ENCODE data around the gene PTPRG.
"Not testable (repeated sequence)": the region's sequence is repeated elsewhere in the genome, so short reads cannot be mapped to it uniquely, and the experiment has no call there.

Gene PTPRG

GRCh38 chr3:61748288-61748687 is 186.9 kb downstream of the PTPRG start:
- no peak for TF ChIP-seq CTCF (IDR thresholded peaks at IDR 0.05)
- H3K4me3 Mint-ChIP-seq, result no peak overlapping the region
- no peak overlapping the region for H3K27ac Mint-ChIP-seq
- peaks cover 37% of the 10 kb centered on the region for H3K36me3 Mint-ChIP-seq (ENCODE audit: low read depth)
- no peak for DNase-seq
- peaks cover 33% of the 10 kb centered on the region for H3K4me1 Mint-ChIP-seq
- no peaks in the 10 kb centered on the region for H3K9me3 Mint-ChIP-seq
- H3K27me3 Mint-ChIP-seq (ENCODE audit: low read depth, poor library complexity), result no peaks in the 10 kb centered on the region

GRCh38 chr3:61750766-61751165 is 189.4 kb downstream of the PTPRG start:
- Mint-ChIP-seq H3K9me3 (no peaks in the 10 kb centered on the region), H3K27me3 (ENCODE audit: low read depth, poor library complexity) (peaks cover 2% of the 10 kb centered on the region), H3K27ac (peak overlapping the region; percentile 24), H3K4me3 (no peak overlapping the region), H3K4me1 (peaks cover 25% of the 10 kb centered on the region), H3K36me3 (ENCODE audit: low read depth) (peaks cover 41% of the 10 kb centered on the region)
- no peak for DNase-seq
- TF ChIP-seq CTCF (IDR thresholded peaks at IDR 0.05), result no peak

GRCh38 chr3:61758839-61759238 is 197.5 kb downstream of the PTPRG start:
- Mint-ChIP-seq H3K27ac (peak overlapping the region; percentile 15), H3K9me3 (no peaks in the 10 kb centered on the region), H3K36me3 (ENCODE audit: low read depth) (peaks cover 31% of the 10 kb centered on the region), H3K4me1 (peaks cover 12% of the 10 kb centered on the region), H3K27me3 (ENCODE audit: low read depth, poor library complexity) (peaks cover 2% of the 10 kb centered on the region), H3K4me3 (no peak overlapping the region)
- TF ChIP-seq CTCF (IDR thresholded peaks at IDR 0.05), result no peak
- DNase-seq, result no peak

GRCh38 chr3:61760783-61761182 is 199.4 kb downstream of the PTPRG start:
- H3K9me3 Mint-ChIP-seq; H3K27ac Mint-ChIP-seq; H3K4me3 Mint-ChIP-seq; DNase-seq; H3K27me3 Mint-ChIP-seq (ENCODE audit: low read depth, poor library complexity): not testable (repeated sequence)
- H3K36me3 Mint-ChIP-seq (ENCODE audit: low read depth), result peaks cover 24% of the 10 kb centered on the region
- H3K4me1 Mint-ChIP-seq, result peaks cover 21% of the 10 kb centered on the region

GRCh38 chr3:61761694-61762430 is 200.5 kb downstream of the PTPRG start:
- Mint-ChIP-seq H3K4me1 (peaks cover 22% of the 10 kb centered on the region), H3K9me3 (no peaks in the 10 kb centered on the region), H3K27ac (no peak overlapping the region), H3K27me3 (ENCODE audit: low read depth, poor library complexity) (no peaks in the 10 kb centered on the region), H3K4me3 (no peak overlapping the region), H3K36me3 (ENCODE audit: low read depth) (peaks cover 24% of the 10 kb centered on the region)
- TF ChIP-seq CTCF (IDR thresholded peaks at IDR 0.05), result no peak
- DNase-seq, result no peak

- Mint-ChIP-seq H3K9me3 (no peaks in the 10 kb centered on the region), H3K4me3 (no peak overlapping the region), H3K27me3 (ENCODE audit: low read depth, poor library complexity) (no peaks in the 10 kb centered on the region), H3K4me1 (peaks cover 45% of the 10 kb centered on the region), H3K27ac (peak overlapping the region; percentile 25), H3K36me3 (ENCODE audit: low read depth) (peaks cover 19% of the 10 kb centered on the region)
- TF ChIP-seq CTCF (IDR thresholded peaks at IDR 0.05), result no peak
- DNase-seq, result no peak
These were observed 203.9 kb downstream of the PTPRG start for GRCh38 chr3:61765157-61765876.

Measured in nephron progenitor cell (in vitro differentiated cells).